CD4-positive, alpha-beta T cell (primary cell): ENCODE results near the gene CLSTN2. TPM values are rescaled to one million over a fixed set of nuclear protein-coding genes. Genes with fewer than 3 reads are reported as not detected.

Experiments used
- ATAC-seq: fragments of 200-7000 bp; cut with Tn5 transposase; one replicate; pipeline ENCODE4 v1.10.0; 2022; ENCODE audit warnings: mild to moderate bottlenecking; ENCODE audit not compliant: poor library complexity
- CTCF ChIA-PET: fragments of 350-600 bp; sonication (Branson Sonifier 250); formaldehyde crosslinking; loops from one replicate; lab custom pipeline; 2021; ENCODE audit warnings: antibody characterized with exemption, inconsistent platforms; lab: Charles Lee
- POLR2A ChIA-PET: fragments of 350-600 bp; sonication (Branson Sonifier 250); formaldehyde crosslinking; loops from one replicate; lab custom pipeline; 2021; ENCODE audit warnings: antibody characterized with exemption, inconsistent platforms; lab: Charles Lee
- DNase-seq, 14 experiments: peaks; one replicate each; pipeline ENCODE4 v3.0.0-alpha.2; 2013 to 2020; ENCODE audit warnings: mixed read lengths in 2 of 14
- H3K27ac ChIP-seq, 2 donors: one replicate each; pipeline versions ENCODE4 v1.5.1 to v1.7.0; 2013; ENCODE audit warnings: low read length in 2 of 2, low read depth in 1 of 2, mild to moderate bottlenecking in 1 of 2
- H3K27me3 ChIP-seq, 2 experiments: 1 replicate in 1 of 2; 2 replicates in 1 of 2; pipeline versions ENCODE4 v1.6.1 to v1.7.0; 2013; ENCODE audit warnings: low read length in 2 of 2, control low read depth in 1 of 2, mild to moderate bottlenecking in 1 of 2, moderate library complexity in 1 of 2; ENCODE audit not compliant: insufficient read depth in 2 of 2, control insufficient read depth in 1 of 2
- H3K36me3 ChIP-seq: one replicate; pipeline ENCODE4 v1.6.1; 2013; ENCODE audit warnings: low read length, control low read depth; ENCODE audit not compliant: insufficient read depth
- H3K4me1 ChIP-seq: one replicate; pipeline ENCODE4 v1.6.1; 2013; ENCODE audit warnings: low read length, control low read depth; ENCODE audit not compliant: insufficient read depth
- H3K4me3 ChIP-seq: one replicate; pipeline ENCODE4 v1.5.1; 2013; ENCODE audit warnings: mild to moderate bottlenecking, low read length, moderate library complexity
- H3K9me3 ChIP-seq, 2 experiments: 1 replicate in 1 of 2; 2 replicates in 1 of 2; pipeline versions ENCODE4 v1.6.1 to v1.7.0; 2013; ENCODE audit warnings: low read length in 2 of 2, mild to moderate bottlenecking in 2 of 2, control low read depth in 1 of 2, moderate library complexity in 1 of 2; ENCODE audit not compliant: control insufficient read depth in 1 of 2, insufficient read depth in 1 of 2
- H3K27ac Mint-ChIP-seq: one replicate; pipeline ENCODE4 v1.8.0; 2020; ENCODE audit warnings: mixed read lengths
- H3K27me3 Mint-ChIP-seq: one replicate; pipeline ENCODE4 v1.8.0; 2021; ENCODE audit warnings: mixed read lengths
- H3K36me3 Mint-ChIP-seq: one replicate; pipeline ENCODE4 v1.8.0; 2021; ENCODE audit warnings: low read depth, mixed read lengths
- H3K4me1 Mint-ChIP-seq: one replicate; pipeline ENCODE4 v1.8.0; 2021; ENCODE audit warnings: low read depth, mixed read lengths
- H3K4me3 Mint-ChIP-seq: one replicate; pipeline ENCODE4 v1.8.0; 2020; ENCODE audit warnings: mild to moderate bottlenecking, mixed read lengths
- H3K9me3 Mint-ChIP-seq: one replicate; pipeline ENCODE4 v1.8.0; 2020; ENCODE audit warnings: mixed read lengths
- CTCF ChIP-seq: fragments of 200-600 bp; IDR thresholded peaks from one replicate; pipeline ENCODE4 v1.8.0; 2022; ENCODE audit warnings: antibody characterized with exemption, mild to moderate bottlenecking
- intact Hi-C, 2 experiments: fragments of 100-400 bp; cut with DNase I in 1 of 2; cut with micrococcal nuclease in 1 of 2; formaldehyde crosslinking; loops; one replicate each; pipeline versions ENCODE4 v1.15.1 to v1.9.0; 2023 to 2025; cut with DNase I, micrococcal nuclease
- total RNA-seq, 174 experiments: library from RNA in 2 of 174; stranded (reverse) in 2 of 174; gene quantifications; one replicate each; pipeline ENCODE4 v1.2.3 and lab custom pipeline; 2021 to 2026

CLSTN2 gene
- total RNA-seq, 2 experiments from 2014 or later, result not detected

- H3K27me3 ChIP-seq, result no peaks in the 10 kb centered on the region
- ChIA-PET CTCF (no interaction called here), POLR2A (no interaction called here)
- H3K9me3 ChIP-seq, result no peaks in the 10 kb centered on the region
- Mint-ChIP-seq H3K27ac (no peak overlapping the region), H3K9me3 (no peaks in the 10 kb centered on the region), H3K36me3 (no peaks in the 10 kb centered on the region), H3K4me1 (no peaks in the 10 kb centered on the region), H3K4me3 (no peak overlapping the region), H3K27me3 (peaks cover 5% of the 10 kb centered on the region)
- no peak for DNase-seq
- ATAC-seq, result no peak
- H3K4me3 ChIP-seq, result no peak overlapping the region
- H3K27ac ChIP-seq, result no peak overlapping the region
- intact Hi-C loops, result no loop called here
- TF ChIP-seq CTCF, result no peak
- no peaks in the 10 kb centered on the region for H3K4me1 ChIP-seq
- no peaks in the 10 kb centered on the region for H3K36me3 ChIP-seq
Measured at GRCh38 chr3:140626856-140627255, 691.9 kb downstream of the CLSTN2 start.
